Activated effector memory CD4-positive, alpha-beta T cell treated with anti-CD3 and anti-CD28 coated beads, Interleukin-2, amount 50 U/mL, for 16 hours (primary cell): ENCODE measurements around the gene CIAO3.
"Not testable (repeated sequence)": the region's sequence is repeated elsewhere in the genome, so short reads cannot be mapped to it uniquely, and the experiment has no call there.

Experiments
- DNase-seq: peaks from one replicate; pipeline ENCODE4 v3.0.0-alpha.2; 2020

The CIAO3 gene

DNA sequence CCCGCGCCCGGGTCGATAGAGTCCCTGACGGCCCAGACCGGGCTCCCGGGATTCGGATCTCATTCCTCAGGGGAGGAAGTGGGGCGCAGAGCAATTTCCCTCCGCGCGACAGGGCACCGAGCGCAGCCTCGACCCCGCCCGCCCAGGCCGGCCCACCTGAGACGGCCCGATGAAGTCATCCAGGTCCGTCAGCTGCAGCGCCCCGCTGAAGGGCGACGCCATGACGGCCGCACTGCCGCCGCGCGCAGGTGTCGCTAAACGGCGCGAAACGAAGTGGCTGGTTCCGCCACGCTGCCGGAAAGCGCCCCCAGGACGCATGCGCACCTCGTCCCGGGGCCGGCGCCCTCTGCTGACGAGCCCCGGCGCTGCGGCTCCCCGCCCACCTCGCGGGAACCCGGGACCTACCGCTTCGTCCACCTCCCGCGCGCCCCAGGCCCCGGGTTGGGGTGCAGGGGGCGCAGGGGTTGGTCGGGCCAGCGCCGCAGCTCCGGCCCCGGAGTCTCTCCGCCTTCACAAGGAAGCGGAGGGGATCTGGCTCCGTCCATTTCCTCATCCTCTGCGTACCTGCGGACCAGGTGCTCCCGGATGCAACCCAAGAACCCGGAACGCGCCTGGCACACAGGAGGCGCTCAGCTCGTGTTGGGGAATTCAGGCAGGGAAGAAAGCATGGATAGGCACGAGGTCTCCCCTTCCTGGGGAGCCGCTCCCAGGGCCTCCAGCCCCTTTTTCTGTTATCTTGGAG lies at the start of gene CIAO3:
Gene CIAO3 (minus strand): TSS at position 234 of the 742 bp plus-strand sequence. CDS start 12 bp downstream, at position 222.
- peak; percentile 97 for DNase-seq

DNA sequence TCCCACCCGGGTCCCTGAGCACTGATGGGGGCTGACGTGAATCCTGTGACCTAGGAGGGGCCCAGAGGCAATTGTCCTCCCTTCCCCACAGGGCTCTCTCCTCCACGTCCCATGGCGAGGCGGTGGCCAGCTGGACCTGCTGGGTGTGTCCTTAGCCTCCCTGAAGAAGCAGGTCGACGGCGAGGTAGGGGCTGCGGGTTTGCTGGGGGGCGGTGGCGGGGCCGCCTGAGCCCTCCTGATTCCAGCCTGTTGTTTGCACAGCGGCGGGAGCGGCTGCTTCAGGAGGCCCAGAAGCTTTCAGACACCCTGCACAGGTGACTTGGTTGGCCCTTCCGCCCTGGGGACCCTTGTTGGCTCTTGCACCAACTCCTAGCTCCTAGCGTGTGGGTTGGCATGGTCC lies 49.3 kb upstream of the CIAO3 start:
- no peak for DNase-seq

DNA sequence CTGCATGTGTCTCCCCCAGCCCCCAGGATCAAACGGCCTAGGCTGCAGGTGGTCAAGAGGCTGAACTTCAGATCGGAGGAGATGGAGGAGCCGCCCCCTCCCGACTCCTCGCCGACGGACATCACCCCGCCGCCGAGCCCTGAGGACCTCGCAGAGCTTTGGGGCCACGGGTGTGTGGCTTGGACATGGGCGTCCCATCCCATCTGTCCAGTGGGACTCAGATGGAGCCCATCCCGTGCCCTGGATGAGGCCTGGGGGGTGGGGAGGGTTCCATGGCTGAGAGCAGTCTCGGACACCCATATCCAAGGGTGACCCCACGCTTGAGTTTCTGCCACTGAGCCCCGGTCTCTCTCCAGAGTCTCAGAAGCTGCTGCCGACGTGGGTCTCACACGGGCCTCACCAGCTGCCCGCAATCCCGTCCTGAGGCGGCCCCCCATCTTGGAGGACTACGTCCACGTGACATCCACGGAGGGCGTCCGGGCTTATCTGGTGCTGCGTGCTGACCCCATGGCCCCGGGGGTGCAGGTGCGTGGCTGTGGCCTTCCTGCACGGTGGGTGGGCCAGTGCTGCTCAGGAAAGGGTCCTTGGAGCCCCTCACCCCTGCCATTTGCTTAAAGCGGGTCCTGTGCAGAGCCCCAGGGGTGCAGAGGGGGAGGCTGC lies 48.5 kb upstream of the CIAO3 start:
- no peak for DNase-seq

DNA sequence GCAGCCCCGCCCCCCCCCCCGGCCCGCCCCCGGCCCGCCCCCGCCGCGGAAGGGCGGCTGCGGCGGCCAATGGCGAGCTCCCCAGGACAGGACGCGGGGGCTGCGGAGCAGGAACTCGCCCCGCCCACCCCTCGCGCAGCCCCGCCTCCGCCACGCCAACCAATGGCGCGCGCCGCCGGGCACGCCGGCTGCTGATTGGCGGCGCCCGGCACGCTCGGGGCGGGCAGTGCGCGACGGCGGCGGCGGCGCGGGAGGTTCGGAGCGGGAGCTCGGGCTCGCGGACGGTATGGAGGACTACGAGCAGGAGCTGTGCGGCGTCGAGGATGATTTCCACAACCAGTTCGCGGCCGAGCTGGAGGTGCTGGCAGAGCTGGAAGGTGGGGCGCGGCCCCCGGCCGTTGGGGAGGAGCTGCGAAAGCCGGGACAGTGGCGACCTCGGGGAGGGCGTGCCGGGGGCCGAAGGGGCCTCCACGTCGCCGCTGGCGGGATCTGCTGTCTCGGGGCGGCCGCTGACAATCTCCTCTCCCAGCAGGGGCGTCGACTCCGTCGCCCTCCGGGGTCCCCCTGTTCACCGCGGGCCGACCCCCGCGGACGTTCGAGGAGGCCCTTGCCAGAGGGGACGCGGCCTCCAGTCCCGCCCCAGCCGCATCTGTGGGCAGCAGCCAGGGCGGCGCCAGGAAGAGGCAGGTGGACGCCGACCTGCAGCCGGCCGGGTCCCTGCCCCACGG lies 47.8 kb upstream of the CIAO3 start, which contains the start of gene CHTF18:
Gene CHTF18 (plus strand): TSS at position 222 of the 728 bp plus-strand sequence. CDS start 65 bp downstream, at position 287.
- DNase-seq: peak; percentile 97

DNA sequence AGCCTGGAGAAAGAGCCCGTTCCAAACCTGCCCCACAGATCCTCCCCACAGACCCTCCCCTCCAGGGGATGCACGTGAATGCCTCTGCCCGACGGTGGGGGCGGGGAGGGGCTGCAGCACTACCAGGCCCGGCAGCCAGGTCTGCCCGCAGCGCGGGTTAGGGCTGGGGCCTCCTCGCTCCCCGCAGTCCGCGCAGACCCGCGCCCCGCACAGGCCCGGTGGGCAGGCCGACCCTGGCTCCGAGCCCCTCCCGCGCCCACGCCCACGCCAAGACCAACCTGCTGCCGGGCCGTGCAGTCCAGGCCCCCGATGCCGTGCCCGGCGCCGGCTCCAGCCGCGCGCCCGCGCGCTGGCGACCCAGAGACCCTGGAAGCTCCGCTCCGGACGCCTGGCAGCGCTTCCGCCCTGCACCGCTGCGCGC lies 47.2 kb upstream of the CIAO3 start, which contains the start of gene RPUSD1:
Gene RPUSD1 (minus strand): TSS at position 404 of the 421 bp plus-strand sequence. CDS start 644 bp downstream, outside the sequence.
- DNase-seq: no peak

DNA sequence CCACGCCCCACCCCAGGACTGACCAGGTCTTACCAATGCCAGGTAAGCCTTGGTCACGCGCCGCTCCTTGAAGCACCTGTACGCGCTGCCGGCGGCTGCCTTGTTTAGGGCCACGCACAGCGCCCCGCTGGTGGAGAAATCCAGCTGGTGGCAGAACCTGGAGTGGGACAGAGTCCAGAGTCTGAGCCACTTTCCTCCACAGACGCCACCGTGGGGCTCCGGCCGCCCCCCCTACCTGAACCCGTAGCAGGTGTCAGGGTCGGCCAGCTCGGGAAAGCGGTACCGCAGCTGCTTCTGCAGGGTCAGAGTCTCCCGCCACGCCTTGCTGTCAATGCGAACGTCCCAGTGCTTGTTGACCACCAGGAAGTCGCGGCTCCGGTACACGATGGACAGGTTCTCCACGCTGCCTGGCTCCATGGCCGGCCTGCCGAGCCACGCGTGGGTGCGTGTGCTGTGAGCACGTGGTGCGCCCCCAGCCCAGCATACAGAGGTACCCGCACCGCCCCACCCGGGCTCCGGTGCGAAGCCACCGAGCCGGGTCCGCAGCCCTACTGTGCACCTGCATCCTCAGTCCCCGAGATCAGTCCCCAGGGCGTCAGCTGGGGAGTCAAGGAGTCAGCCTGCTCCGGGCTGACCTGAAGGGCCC lies 46.6 kb upstream of the CIAO3 start:
- no peak for DNase-seq

DNA sequence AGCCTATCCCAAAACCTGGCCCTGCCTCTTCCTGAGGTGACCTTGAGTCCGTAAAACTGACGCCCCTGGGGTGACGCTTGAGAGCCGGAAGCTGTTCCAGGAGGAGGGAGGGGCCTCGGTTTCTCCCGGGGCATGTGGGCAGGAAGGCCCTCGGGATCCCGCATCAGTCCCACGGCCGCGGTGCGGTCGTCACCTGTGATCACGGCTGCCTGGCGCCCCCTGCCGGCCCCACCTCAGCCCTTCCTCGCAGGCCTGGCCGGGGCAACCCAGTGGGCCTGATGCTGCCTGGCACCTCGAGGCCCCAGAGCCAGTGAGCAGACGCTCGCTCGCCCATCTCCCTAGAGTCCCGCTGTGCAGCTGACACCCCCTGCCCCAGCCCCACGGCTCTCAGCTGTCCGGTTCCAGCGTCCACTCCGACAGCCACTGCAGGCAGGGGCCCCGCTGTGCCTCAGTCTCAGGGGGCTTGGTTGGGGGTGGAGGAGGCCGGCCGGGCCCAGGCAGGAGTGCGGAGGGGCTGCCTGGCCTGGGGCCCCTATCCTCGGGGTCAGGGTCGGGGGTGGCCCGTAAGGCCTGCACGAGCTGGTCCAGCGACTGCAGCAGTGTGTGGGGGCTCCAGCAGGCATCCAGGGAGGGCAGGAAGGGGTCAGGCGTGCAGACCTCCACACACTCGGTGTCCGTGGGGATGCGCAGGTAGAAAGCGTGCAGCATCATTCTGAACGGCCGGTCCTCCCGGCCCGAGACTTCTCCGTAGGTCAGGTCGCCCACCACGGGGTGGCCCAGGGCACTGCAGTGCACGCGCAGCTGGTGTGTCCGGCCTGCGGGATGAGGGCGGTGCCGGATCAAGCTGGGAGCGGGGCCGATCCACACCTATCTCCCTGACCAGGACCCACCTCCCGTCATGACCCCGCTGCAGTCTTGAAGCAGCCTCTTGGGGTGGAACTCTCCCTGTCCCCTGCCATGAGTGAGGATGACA lies 45.1 kb upstream of the CIAO3 start:
- DNase-seq: peak; percentile 92

DNA sequence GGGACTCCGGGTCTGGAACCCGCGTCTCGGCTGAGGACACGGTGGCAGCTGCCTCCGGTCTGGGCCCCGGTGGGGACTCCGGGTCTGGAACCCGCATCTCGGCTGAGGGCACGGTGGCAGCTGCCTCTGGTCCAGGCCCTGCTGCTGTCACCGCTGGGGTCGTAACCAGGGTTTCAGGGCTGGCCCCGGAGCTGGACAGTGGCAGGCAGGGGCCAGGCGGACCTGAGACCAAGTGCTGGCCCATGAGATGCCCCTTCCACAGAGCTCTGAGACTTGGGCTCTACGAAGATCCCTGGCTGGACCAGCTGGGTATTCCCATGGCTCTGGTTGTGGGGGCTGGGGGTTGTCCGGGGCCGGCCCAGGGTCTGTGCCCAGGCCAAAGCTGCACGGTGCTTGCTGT lies 43.6 kb upstream of the CIAO3 start:
- no peak for DNase-seq

DNA sequence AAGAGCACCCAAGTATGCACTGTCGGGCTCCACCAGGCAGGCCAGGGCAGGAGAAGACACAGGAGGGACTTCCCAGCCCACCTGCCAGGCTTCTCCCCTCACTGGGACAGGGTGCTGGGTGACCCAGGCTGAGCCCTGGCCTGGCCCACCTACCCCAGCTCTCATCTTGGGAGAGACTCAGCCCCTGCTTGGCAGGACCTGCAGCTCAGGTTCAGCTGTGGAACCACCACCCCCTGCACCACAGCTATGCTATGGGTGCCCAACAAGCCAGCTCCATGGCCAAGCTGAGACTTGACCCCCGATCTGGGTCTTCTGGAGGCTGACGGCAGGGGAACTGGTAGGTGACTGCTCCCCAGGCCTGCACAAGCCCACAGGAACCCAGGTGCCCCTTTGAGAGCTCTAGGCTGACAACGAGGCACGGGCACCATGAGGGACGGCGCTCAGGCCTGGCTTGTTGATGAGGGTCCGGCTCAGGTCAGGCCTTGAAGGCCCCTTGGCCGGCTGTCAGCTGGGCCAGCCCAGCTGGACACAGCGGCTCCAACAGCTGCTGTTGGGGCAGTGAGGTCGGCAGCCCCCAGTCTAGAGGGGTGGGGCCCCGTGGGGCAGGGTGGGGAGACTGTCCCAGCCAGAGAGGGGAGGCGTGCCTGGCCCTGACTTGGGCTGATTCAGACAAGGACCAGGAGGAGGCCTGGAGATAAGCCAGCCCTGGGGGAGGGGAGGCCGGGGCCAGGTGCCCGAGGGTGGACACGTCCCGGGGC lies 42.8 kb upstream of the CIAO3 start:
- DNase-seq: no peak

DNA sequence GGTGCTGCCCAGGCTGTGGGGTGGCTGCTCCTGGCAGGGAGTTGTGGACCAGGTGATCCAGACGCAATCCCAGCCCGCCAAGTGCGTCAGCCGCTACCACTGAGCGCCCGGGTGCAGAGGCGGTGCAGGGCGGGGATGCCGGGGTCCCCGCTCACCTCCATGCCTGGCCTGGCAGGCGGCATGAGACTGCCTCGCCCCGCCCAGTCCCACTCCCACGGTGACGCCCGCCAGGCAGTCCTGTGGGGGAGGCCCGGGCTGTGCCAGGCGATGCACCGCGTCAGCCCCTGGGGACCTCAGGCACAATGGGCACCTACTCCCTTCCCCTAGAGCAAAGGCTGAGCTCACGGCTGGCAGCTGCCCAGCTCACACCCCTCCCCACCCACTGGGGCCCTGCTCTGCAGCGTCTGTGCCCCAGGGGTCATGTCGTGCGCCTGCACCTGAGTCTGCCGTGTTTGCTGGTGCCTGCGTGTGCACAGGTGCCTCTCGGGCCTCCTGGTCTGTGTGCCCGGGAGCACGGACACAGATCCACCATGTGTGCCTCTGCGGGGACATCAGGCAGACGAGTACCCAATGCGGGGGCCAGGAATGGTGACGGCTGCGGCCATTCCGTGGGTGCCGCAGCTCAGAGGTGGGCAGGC lies 42.1 kb upstream of the CIAO3 start:
- no peak for DNase-seq

DNA sequence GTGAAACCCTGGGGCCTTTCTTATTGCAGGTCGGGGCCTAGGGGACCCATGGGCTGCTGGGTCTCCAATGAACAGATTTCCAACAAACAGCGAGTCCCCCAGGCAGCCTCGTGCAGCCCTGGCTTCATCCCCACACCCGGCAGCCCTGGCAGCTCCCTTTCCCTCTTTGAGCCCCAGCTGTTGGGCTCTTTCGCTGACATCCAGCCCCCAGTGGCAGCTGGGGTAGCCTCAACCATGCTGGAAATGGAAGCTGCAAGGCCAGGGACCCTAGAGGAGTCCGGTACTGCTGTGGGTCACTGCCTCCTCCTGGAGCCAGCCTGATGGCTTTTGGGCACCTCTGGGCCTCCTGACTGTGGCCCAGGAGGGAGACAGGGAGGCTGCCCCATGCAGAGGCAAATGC lies 41.5 kb upstream of the CIAO3 start:
- DNase-seq: no peak

DNA sequence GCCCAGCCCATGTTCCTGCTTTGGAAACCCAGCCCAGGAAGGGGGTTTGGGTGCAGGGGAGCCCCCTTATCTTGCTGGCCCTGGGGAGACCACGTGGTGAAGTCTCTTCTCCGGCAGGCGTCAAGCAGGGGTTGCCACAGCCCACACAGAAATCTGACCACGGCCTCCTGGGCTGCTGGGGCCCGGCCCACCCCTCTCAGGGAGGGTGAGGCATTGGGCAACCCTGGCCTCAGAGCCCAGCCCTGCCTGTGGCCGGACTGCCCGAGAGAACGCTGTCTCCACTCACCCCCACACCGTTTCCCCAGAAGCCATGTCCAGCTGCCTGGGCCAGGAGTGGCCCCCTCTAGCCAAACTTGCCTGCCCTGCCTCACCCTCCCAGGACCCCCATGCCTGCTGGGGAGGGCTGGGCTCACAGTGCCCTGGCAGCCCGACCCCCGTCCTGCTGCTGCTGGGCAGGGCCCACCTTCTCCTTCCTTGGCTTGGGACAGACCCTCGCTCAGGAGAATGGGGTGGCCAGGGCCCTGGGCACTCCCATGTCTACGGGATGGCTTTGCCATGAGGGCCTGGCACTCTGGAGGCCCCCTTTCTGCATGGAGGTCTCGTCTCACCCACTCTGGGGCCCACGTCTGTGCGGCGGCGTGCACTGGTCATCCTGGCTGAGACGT lies 40.7 kb upstream of the CIAO3 start:
- no peak for DNase-seq

DNA sequence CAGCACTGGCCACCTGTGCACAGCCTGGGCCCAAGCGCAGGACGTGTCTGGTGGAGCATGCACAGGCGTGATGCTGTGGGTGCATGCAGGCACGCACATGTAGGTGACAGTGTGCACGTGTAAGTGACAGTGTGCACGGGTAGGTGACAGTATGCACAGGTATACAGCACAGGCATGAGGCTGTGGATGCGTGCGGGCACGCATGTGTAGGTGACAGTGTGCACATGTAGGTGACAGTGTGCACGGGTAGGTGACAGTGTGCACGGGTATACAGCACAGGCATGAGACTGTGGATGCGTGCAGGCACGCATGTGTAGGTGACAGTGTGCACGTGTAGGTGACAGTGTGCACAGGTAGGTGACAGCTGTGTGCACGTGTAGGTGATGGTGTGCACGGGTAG lies 39.5 kb upstream of the CIAO3 start:
- no peak for DNase-seq

DNA sequence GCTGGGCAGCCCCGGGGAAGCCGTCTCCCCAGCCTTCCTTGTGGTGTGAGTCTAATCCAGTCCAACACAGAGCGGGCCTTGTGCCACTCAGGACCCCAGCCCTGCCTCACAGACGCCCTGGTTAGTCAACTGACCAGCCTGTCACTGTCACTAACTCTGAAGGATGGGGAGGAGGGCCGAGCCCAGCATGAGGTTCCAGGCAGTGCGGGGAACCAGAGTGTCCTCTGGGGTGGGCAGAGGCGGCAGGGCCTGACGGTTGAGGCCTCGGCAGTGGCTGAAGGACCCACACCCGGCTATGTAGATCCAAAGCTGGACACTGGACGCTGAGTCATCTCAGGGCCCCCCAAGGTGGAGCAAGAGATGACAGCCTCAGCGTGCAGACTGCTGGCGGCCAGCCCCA lies 38.8 kb upstream of the CIAO3 start:
- no peak for DNase-seq

DNA sequence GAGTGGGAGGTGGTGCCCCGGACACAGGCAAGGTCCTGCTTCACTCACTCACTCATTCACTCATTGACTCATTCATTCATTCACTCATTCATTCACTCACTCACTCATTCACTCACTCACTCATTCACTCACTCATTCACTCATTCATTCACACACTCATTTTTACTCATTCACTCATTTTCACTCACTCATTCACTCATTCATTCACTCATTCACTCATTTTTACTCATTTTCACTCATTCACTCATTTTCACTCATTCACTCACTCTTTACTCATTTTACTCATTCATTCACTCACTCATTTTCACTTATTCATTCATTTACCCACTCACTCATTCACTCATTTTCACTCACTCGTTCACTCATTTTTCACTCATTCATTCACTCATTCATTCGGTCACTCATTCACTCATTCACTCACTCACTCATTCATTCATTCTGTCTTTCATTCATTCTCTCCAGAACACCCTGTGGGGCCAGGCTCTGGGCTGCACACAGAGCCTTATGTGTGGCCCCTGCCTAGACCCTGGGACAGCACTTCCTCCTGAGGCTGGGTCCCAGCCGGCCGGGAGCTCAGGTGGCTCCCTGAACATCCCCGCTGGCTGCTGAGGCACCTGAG lies 38.2 kb upstream of the CIAO3 start:
- DNase-seq: no peak

DNA sequence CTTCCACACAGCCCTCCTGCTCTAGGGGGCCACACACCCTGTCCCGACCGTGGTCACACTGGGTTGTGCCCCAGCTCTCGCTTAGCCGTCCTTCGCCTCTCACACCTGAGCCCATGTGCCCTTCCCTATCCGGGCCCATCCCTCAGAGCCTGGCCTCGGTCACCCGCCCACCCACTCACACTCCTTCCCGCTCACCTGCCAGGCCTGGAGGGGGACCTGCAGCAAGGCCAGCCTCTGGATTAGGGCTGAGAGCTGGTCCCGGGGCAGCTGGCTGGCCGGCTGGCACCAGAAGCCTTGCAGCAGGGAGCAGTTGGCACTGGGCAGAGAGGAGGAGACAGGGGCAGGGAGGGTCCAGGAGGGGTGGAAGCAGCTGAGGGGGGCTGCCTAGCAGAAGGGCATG lies 37.6 kb upstream of the CIAO3 start:
- no peak for DNase-seq

DNA sequence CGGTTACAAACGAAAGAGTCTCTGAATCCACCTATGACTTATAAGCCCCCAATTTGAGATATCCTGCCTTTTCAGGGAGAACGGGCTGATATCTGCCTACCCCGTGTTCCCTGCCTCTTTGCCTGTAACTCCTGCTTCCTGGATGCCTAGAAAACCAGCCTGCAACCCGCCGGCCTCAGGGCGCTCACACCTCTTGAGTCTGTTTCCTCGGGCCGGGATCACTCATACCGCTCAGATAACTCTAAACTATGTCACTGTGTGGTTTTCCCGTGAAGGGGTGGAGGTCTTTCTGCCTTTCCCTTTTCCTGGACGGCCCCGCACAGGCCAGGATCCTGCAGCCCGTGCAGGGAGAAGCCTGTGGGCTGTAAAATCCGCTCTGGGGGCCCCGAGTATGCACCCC lies 37.0 kb upstream of the CIAO3 start:
- no peak for DNase-seq

DNA sequence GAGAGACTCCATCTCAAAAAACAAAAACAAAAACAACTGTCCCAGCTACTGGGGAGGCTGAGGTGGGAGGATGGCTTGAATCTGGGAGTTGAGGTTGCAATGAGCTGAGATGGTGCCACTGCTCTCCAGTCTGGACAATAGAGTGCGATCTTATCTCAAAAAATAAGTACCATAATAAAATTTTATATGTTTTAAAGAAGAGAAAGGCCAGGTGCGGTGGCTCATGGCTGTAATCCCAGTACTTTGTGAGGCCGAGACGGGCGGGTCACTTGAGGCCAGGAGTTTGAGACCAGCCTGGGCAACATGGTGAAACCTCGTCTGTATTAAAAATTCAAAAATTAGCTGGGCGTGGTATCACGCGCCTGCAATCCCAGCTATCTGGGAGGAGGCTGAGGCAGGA lies 36.0 kb upstream of the CIAO3 start:
- no peak for DNase-seq

DNA sequence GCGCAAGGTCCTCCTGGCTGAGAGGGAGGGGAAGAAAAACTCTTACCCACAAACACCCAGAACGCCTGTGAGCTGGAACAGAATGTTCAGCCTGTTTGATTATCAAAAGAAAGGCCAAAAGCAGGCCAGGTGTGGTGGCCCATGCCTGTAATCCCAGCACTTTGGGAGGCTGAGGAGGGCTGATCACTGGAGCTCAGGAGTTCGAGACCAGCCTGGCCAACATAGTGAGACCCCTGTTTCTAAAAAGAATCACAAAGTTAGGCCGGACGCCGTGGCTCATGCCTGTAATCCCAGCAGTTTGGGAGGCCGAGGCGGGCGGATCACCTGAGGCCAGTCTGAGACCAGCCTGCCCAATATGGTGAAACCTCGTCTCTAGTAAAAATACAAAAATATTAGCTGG lies 35.5 kb upstream of the CIAO3 start:
- DNase-seq: not testable (repeated sequence)
